HL-60 (cell line): ENCODE measurements around the gene RHOV.

Source experiments
- GABPA ChIP-seq: IDR thresholded peaks from 2 replicates; pipeline ENCODE4 v1.6.1; 2012; ENCODE audit warnings: low read depth
- POLR2AphosphoS5 ChIP-seq: IDR thresholded peaks from 2 replicates; pipeline ENCODE4 v1.6.1; 2012; ENCODE audit warnings: low read depth
- SPI1 ChIP-seq: IDR thresholded peaks from 2 replicates; pipeline ENCODE4 v1.6.1; 2012; ENCODE audit warnings: low read depth, mild to moderate bottlenecking, borderline replicate concordance
- TF ChIP-seq, protein P1 (sequence below): IDR thresholded peaks from one replicate; pipeline ENCODE4 v1.5.1; 2011; ENCODE audit warnings: low read length, control low read depth, inconsistent platforms; ENCODE audit not compliant: insufficient read depth
- TF ChIP-seq, protein P2 (sequence below): IDR thresholded peaks from 2 replicates; pipeline ENCODE4 v1.6.1; 2012; ENCODE audit warnings: low read depth; ENCODE audit not compliant: insufficient replicate concordance

DNA sequence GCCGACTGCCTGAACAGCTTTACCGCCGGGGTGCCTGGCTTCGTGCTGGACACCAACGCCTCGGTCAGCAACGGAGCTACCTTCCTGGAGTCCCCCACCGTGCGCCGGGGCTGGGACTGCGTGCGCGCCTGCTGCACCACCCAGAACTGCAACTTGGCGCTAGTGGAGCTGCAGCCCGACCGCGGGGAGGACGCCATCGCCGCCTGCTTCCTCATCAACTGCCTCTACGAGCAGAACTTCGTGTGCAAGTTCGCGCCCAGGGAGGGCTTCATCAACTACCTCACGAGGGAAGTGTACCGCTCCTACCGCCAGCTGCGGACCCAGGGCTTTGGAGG lies 29.4 kb downstream of the RHOV start:
- TF ChIP-seq, protein P1, sequence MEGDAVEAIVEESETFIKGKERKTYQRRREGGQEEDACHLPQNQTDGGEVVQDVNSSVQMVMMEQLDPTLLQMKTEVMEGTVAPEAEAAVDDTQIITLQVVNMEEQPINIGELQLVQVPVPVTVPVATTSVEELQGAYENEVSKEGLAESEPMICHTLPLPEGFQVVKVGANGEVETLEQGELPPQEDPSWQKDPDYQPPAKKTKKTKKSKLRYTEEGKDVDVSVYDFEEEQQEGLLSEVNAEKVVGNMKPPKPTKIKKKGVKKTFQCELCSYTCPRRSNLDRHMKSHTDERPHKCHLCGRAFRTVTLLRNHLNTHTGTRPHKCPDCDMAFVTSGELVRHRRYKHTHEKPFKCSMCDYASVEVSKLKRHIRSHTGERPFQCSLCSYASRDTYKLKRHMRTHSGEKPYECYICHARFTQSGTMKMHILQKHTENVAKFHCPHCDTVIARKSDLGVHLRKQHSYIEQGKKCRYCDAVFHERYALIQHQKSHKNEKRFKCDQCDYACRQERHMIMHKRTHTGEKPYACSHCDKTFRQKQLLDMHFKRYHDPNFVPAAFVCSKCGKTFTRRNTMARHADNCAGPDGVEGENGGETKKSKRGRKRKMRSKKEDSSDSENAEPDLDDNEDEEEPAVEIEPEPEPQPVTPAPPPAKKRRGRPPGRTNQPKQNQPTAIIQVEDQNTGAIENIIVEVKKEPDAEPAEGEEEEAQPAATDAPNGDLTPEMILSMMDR: no peak
- TF ChIP-seq SPI1: no peak
- TF ChIP-seq POLR2AphosphoS5: no peak
- TF ChIP-seq, protein P2, sequence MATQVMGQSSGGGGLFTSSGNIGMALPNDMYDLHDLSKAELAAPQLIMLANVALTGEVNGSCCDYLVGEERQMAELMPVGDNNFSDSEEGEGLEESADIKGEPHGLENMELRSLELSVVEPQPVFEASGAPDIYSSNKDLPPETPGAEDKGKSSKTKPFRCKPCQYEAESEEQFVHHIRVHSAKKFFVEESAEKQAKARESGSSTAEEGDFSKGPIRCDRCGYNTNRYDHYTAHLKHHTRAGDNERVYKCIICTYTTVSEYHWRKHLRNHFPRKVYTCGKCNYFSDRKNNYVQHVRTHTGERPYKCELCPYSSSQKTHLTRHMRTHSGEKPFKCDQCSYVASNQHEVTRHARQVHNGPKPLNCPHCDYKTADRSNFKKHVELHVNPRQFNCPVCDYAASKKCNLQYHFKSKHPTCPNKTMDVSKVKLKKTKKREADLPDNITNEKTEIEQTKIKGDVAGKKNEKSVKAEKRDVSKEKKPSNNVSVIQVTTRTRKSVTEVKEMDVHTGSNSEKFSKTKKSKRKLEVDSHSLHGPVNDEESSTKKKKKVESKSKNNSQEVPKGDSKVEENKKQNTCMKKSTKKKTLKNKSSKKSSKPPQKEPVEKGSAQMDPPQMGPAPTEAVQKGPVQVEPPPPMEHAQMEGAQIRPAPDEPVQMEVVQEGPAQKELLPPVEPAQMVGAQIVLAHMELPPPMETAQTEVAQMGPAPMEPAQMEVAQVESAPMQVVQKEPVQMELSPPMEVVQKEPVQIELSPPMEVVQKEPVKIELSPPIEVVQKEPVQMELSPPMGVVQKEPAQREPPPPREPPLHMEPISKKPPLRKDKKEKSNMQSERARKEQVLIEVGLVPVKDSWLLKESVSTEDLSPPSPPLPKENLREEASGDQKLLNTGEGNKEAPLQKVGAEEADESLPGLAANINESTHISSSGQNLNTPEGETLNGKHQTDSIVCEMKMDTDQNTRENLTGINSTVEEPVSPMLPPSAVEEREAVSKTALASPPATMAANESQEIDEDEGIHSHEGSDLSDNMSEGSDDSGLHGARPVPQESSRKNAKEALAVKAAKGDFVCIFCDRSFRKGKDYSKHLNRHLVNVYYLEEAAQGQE: no peak
- TF ChIP-seq GABPA: no peak
